ENCODE measurements around the gene KLHL17. TPM values are rescaled to one million over a fixed set of nuclear protein-coding genes. Genes with fewer than 3 reads are reported as not detected.

The KLHL17 gene
- total RNA-seq, 1 donor from 2014 or later, result 15.1 TPM

DNA sequence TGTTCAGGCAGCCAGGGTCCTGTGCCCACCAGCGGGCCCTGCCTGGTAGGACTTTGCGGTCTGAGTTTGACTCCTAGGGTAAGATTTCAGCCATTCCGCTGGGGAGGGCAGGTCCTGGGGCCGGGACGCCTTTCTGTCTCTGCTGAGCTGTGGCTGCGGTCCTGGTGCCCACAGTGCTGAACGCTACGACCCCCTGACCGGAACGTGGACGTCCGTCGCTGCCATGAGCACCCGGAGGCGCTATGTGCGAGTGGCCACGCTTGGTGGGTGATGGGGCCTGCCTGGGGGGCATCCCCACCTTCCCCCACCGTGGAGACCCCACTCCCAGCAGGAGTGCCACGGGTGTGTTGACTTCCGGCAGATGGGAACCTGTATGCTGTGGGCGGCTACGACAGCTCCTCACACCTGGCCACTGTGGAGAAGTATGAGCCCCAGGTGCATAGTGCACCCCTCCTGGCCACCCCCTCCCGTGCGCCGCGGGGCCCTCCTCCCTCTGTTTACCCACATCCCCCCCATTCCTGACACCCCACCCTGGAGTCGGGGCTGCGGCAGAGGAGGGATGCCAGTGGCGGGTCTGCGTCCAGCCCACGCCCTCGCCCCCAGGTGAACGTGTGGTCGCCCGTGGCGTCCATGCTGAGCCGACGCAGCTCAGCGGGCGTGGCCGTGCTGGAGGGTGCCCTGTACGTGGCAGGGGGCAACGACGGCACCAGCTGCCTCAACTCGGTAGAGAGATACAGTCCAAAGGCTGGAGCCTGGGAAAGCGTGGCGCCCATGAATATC lies 3.6 kb downstream of the KLHL17 start:
- Mint-ChIP-seq H3K4me3 (no peak overlapping the region), H3K4me1 (peaks cover 12% of the 10 kb centered on the region), H3K9me3 (no peaks in the 10 kb centered on the region), H3K36me3 (ENCODE audit: low read depth) (peaks cover 1% of the 10 kb centered on the region), H3K27me3 (no peaks in the 10 kb centered on the region), H3K27ac (no peak overlapping the region)
- ChIA-PET CTCF (interaction anchor here (1.1 kb wide), 1 partner anchor 12 kb away, joined by 3 read pairs; no protein-coding TSS in a partner anchor), POLR2A (no interaction called here)
- TF ChIP-seq, protein P1, sequence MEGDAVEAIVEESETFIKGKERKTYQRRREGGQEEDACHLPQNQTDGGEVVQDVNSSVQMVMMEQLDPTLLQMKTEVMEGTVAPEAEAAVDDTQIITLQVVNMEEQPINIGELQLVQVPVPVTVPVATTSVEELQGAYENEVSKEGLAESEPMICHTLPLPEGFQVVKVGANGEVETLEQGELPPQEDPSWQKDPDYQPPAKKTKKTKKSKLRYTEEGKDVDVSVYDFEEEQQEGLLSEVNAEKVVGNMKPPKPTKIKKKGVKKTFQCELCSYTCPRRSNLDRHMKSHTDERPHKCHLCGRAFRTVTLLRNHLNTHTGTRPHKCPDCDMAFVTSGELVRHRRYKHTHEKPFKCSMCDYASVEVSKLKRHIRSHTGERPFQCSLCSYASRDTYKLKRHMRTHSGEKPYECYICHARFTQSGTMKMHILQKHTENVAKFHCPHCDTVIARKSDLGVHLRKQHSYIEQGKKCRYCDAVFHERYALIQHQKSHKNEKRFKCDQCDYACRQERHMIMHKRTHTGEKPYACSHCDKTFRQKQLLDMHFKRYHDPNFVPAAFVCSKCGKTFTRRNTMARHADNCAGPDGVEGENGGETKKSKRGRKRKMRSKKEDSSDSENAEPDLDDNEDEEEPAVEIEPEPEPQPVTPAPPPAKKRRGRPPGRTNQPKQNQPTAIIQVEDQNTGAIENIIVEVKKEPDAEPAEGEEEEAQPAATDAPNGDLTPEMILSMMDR (IDR thresholded peaks at IDR 0.05), result no peak
- intact Hi-C loops (cut with micrococcal nuclease), result loop anchor here (5.0 kb wide), 1 partner anchor 57 kb away; no protein-coding TSS in a partner anchor
- ATAC-seq (ENCODE audit: low read depth) (no peak), DNase-seq (no peak)

DNA sequence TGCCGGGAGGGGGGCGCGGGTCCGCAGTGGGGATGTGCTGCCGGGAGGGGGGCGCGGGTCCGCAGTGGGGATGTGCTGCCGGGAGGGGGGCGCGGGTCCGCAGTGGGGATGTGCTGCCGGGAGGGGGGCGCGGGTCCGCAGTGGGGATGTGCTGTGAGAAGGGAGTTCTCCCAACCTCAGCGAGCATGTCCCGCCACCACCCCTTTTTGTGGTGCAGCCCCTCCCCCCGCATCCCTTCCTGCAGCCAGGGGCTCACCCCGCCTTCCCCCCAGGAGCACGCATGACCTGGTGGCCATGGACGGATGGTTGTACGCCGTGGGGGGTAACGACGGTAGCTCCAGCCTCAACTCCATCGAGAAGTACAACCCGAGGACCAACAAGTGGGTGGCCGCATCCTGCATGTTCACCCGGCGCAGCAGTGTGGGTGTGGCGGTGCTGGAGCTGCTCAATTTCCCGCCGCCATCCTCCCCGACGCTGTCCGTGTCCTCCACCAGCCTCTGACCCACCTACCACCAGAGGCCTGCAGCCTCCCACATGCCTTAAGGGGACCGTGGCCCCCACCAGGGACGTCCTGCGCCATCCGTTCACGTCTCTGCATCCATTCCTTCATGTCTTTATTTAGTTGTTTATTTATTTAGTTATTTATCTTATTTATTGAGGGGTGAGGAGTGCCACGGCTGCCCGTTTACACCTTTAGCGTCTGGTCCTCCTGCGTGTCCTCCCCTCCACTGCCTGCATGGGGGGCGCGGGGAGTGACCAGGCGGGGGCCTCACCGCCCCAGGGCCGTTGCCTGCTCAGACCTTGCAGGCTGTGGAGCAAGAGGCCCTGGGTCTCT lies 4.5 kb downstream of the KLHL17 start:
- ChIA-PET CTCF (no interaction called here), POLR2A (no interaction called here)
- no peak for ATAC-seq (ENCODE audit: low read depth)
- Mint-ChIP-seq H3K36me3 (ENCODE audit: low read depth) (peaks cover 1% of the 10 kb centered on the region), H3K4me3 (no peak overlapping the region), H3K27ac (no peak overlapping the region), H3K4me1 (peaks cover 12% of the 10 kb centered on the region), H3K27me3 (peaks cover 4% of the 10 kb centered on the region), H3K9me3 (no peaks in the 10 kb centered on the region)
- no peak for DNase-seq
- intact Hi-C loops (cut with micrococcal nuclease), result loop anchor here (5.0 kb wide), 2 partner anchors 43 to 58 kb away; partner anchors contain the start of gene SAMD11
- TF ChIP-seq, protein P1 (IDR thresholded peaks at IDR 0.05), result no peak

DNA sequence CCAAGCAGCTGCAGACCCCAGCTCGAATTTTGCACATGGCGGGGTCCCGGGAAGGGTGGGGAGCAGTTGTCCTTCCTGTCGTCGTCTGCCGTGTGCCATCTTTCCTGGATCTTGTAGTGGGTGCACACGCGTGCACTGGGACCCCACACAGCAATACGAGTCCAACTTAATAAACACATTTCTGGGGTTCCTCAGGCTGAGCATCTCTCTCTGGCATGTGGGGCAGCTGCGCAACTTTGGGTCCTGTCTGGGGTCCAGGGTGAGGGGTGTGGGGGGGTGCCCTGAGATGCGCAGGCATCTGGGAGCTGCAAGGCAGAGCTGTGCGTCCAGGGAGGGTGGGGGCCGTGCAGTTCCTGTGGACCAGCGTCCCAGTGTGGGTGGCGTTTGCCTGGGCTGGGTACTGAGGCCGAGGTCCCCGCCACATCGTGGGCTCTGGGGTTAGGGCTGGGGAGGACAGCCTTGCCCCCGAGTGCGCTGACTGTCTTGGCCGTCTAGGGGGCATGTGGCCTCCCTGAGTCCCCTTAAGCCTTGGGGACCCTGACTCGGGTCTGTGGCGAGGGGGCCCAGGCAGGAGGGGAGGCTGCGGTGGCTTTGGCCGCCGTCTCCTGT lies 5.2 kb downstream of the KLHL17 start:
- TF ChIP-seq, protein P1 (IDR thresholded peaks at IDR 0.05), result no peak
- DNase-seq, result no peak
- peaks cover 11% of the 10 kb centered on the region for H3K4me1 Mint-ChIP-seq
- peaks cover 1% of the 10 kb centered on the region for H3K36me3 Mint-ChIP-seq (ENCODE audit: low read depth)
- ChIA-PET POLR2A (no interaction called here), CTCF (no interaction called here)
- ATAC-seq (ENCODE audit: low read depth), result no peak
- H3K27me3 Mint-ChIP-seq, result peaks cover 4% of the 10 kb centered on the region
- H3K27ac Mint-ChIP-seq, result no peak overlapping the region
- no peak overlapping the region for H3K4me3 Mint-ChIP-seq
- no peaks in the 10 kb centered on the region for H3K9me3 Mint-ChIP-seq
- intact Hi-C loops (cut with micrococcal nuclease), result loop anchor here (5.0 kb wide), 1 partner anchor 43 kb away; the partner anchor contains the start of gene SAMD11

DNA sequence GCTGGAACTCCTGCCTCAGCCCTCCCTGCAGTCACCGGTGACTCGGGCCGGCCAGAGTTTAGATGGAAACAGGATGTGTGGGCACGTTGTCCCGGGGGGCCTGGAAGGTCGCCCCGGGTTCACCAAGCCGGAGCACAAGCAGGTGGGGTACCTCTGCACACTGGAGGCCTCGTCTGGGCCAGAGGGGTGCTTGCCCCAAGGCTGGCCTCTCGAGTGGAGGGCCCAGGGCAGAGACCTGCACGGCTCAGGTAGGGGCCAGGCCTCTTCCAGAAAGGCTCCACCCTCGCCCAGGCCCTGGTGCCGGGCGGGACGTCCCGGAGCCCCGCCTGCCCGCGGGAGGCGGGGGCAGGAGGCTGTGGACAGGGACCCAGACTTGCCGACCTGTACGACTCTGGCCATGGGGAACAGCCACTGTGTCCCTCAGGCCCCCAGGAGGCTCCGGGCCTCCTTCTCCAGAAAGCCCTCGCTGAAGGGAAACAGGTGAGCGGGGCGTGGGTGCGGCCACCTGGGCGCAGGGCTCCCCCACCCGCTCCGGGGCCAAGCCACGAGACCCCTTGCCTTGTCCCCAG lies 5.8 kb downstream of the KLHL17 start, which contains the start of gene PLEKHN1:
TSS of gene PLEKHN1 (plus strand) at position 348 of the 569 bp plus-strand sequence. CDS start at position 398, 50 bp downstream.
- no peaks in the 10 kb centered on the region for H3K9me3 Mint-ChIP-seq
- H3K4me1 Mint-ChIP-seq, result peaks cover 11% of the 10 kb centered on the region
- no peak within 1 kb of the TSS for H3K27ac Mint-ChIP-seq
- ATAC-seq (ENCODE audit: low read depth) (peak; percentile 53), DNase-seq (peak; percentile 37)
- intact Hi-C loops (cut with micrococcal nuclease), result loop anchor here (5.0 kb wide), 1 partner anchor 44 kb away; the partner anchor contains the start of gene SAMD11
- ChIA-PET POLR2A (interaction anchor here (1.0 to 1.2 kb wide), 4 partner anchors 10 to 409 kb away, joined by 3 to 5 read pairs (median 4); partner anchors contain the start of gene AURKAIP1), CTCF (interaction anchor here (1.1 to 1.2 kb wide), 2 partner anchors 17 to 61 kb away, joined by 3 to 4 read pairs; no protein-coding TSS in a partner anchor)
- TF ChIP-seq, protein P1 (IDR thresholded peaks at IDR 0.05), result no peak
- peaks cover 1% of the 10 kb centered on the region for H3K36me3 Mint-ChIP-seq (ENCODE audit: low read depth)
- H3K27me3 Mint-ChIP-seq, result peaks cover 4% of the 10 kb centered on the region
- peak within 1 kb of the TSS; percentile 83 for H3K4me3 Mint-ChIP-seq
